HL-60/S4 treated with retinoic acid at 250 ng/mL for 4 days and 3 days (cell line): ENCODE measurements around the gene TWIST2.

Experiments used
- in situ Hi-C: fragments of 300-500 bp; cut with MboI; formaldehyde crosslinking; loops from 2 replicates; pipeline ENCODE4 v1.7.0; 2022; ENCODE audit warnings: low sequenced_read_pairs

Gene TWIST2

DNA sequence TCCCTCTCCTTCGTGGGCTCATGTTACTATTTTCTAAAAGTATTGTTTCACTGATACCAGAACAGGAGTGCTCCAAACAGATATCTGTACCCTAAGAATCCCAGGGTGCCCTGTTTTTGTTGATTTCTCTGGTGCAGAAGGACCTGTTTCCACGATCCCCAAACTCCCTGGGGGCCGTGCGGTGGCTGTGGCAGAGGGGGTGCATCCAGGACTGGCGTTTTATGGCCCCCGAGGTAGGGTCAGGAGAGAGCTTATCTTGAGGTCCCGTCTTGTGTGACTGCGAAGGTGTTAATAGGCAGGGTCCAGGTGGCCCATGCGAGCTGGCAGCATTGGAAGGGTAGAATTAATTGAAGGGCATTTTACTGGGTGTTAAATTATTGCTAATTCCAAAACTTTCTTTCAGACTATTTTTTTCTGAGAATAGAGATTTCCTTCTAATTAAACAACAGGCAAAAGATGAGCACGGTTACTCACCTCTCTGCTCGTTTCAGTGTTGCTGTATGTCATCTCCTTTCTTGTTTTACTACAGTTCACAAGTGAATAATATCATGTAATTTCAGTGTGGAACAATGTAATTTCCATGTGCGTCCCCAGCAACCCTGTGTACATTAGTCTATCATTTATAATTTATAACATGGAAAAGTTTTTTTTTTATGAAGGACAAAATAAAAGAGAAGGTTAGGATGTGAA, 8.2 kb downstream of the TWIST2 start:
- in situ Hi-C loops = no loop called here

DNA sequence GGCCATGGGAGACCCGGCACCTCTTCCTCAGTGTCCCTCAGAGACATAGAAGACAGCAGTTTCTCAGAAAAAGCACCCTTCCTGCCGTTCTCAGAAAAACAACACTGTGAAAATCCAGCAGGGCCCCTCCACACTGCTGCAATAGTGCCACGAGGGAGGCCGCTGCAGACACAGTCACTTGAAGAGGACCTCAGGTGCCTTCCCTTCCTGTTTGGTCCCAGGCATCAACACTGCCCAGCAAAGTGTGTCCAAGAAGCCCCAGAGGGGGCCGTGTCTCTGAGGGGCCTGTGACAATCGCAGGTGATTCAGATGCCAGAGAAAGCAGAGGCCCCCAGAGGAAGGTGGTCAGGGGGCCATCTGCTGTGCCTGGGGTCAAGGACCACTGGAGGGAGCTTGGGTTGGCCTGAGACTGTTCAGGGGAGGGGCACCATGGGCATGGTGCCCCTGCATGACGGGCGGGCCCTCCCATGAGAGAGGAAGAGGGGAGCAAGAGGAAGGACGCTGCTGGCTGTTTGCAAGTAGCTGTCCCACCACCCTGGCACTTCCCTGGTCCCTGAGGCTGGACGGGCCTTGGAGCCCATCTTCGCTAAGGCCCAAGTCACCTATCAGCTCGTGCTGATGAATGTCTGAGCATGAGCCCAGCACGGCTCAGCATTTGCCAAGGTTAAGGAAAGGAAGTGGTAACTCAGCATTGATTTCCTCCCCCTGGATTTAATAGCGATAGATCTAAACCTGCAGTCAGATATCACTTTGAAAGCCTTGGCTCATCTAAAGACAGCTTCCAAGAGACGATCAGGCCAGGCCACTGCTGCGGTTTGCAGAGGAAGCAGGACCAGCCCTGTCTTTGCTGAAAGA, 9.1 kb downstream of the TWIST2 start:
- in situ Hi-C loops = no loop called here

DNA sequence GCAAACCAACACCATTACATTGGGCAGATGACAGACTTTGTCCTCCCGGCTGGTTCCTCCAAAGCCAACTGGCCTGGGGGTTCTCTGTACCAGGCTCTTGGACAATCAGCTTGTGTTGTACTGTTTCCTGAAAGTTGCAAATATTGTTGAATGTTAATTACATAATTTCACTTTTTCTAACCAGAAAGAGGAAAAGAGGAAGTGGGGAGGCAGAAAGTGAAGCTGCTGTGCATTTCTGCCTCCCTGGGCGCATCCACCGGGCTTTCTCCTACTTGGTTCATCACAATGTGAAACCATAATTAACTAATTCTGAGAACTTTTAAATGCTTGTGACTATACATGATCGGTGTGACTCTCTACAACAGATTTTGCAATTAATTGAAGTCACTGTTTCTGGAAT, 10.1 kb downstream of the TWIST2 start:
- in situ Hi-C loops = no loop called here

DNA sequence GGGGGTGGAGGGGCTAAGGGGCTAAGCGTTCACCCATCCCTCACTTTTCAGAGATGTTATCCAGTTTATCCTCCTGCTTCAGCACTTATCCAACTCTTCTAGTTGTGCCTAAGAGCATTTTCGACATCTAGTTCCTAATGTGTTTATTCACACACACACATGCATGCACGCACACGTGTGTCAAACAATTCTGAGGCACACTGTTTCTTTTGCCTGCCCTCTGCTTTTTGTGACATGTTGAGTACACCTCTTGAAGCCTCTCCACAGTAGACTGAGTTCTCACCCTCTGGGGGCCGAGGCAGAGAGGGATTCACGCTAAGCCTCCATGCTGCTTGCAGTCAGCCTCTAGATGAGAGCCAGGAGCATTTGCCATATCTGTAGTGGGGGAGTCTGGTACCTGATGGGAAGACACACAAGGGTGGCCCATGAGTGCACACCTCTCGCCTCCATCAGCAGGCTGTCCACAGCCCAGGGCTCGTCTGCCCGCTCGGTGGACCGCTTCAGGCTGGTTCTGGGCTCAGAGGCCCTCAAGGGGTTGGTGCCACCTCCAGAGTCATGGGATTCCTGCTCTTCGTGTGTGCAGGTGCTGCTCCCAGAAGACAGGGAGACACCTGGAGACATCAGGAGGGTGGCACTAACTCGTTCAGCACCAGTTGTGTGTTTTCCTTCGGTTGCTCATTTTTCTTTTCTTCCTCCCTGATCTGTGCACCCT, 11.9 kb downstream of the TWIST2 start:
- in situ Hi-C loops = no loop called here

DNA sequence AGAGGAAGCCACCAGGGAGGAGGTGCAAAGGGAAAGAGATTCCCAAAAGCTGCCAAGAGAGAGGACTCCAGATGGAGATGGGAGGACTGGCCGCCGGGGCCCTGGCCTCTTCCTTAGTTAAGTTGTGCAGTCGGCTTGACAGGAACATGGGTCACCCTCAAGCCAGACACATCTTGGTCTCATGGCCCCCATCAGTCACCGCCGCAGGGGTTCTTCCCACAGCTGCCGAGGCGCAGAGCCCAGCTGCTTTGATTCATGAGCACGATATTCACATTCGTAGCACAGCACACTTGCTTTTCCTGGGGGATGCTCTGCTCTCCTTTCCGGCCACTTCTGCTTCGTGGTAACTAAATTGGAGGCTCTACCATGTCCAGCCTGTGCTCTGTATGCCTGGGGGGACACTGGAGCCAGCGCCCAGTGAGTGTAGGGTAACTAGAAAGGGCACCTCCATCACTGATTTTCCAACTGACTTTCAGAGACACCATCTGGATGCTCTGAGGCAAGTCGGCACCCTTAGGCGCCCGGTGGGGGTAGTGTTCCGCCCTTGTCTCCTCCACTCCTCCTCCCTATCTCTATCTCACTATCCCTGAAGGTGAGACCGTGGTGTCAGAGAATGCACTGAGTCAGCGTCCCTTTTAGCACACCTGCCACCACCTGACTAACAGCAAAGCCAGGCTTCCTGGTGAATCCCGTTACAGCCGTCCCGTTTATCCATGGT, 13.3 kb downstream of the TWIST2 start:
- in situ Hi-C loops = no loop called here

DNA sequence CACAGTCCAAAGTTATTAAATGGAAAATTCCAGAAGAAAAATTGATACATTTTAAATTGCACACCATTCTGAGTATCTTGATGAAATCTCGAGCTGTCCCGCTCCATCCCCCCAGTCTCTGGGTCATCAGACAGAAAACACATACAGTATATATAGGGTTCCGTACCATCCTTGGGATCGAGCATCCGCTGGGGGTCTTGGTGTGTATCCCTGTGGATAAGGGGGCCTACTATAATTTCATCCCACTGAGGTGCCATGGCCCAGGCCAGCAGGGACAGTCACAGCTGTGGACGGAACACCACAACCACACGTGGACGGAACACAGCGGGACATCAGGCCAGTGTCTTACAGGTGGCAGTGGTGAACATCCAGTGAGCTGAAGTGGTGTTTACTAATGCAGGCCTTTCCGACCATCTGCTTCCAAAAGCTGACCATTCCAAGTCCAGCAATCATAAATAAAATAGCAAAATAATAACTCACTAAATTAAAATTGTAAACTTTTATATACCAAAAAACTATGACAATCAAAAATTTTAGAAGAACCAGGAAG, 14.0 kb downstream of the TWIST2 start:
- in situ Hi-C loops = no loop called here

DNA sequence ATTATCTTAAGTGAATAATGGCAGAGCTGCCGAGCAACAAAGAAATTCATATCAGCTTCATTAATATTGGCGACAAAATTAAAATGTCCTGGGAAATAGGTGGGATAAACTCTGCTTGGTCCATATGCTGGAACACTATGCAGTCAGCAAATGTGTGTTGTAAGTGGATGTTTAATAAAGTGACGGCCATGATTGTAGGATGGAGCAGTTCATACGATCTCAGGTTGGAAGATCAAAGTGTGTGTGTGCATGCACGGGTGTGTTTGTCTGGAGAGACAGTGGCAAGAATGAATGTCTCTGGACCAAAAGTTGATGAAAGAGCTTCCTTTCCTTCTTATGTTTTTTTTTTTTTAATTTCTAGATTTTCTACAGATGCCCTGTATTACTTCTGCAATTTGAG, 14.8 kb downstream of the TWIST2 start:
- in situ Hi-C loops = no loop called here

DNA sequence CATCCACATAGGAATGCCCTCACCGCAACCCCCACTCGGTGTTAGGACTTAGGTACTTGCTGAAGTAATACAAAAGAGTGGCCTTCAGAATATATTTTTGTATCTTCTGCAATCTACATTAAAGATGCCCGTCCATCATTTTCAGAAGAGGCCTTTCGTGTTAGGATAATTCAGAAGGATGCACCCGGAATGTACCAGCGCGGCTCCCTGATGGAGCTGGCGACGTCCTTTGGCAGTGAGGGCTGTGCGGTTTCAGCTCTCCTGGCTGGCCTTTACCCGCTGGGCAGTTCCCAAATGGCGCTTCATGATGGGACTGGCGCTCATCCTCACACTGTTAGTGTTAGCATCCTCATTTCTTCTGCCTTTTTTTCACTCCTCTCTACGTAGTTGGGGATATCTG, 15.3 kb downstream of the TWIST2 start:
- in situ Hi-C loops = no loop called here

DNA sequence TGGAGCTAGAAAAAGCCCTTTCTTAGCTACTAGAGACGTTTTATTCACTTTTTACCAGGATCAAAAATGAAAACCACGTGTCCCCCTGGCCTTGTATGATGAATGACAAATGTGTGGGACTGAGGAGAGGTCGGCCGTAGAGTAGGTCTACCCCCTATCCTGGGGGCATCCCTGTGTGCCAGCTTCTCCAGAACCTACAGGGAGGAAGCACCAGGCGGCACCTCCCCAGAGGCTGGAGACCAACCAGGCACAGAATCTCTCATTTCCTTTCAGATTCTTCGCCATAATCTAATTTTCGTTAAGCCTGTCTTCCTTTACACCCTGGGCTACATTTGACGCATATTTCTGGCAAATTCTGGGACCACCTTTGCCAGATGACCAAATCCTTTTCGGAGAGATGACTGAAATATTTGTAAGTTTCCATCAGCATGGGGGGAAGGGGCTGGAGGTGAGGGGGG, 15.9 kb downstream of the TWIST2 start:
- in situ Hi-C loops = no loop called here

DNA sequence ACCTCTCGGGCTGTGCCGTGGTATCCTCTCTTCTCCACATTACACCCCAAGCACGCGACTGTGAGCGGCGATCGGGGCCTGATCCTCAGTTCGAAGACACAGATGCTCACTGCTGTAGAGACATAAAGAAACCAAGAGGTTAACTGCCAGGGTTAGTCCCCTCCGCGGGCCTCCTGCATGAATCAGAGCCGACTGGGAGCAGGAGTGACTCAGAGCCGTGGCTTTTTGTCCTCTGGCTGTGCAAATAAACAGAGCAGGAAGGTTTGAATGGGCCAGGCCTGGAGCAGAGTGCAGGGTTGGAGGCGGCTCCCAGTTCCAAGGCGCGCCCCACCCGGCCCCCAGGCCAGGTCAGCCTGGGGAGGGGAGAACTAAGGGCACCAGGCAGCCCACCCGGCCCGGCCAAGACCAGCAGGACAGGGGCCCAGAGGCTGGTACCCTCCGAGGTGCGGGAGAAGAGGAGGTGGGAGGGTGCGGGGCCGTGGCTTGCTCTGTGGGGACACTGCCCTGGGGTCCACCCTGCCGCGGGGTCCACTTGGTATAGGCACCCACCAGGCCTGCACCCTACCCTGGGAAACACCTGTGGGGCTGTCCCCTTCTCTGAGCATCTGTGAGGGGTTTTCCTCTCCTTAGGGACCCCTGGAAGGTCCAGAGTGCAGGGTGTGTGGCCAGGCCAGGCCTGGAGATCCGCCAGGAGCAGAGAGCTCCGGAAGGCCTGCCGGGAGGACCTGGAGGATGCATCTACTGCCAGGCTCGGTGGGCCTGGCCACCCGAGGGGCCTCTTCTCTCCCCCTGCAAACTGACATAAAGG, 16.5 kb downstream of the TWIST2 start:
- in situ Hi-C loops = no loop called here

DNA sequence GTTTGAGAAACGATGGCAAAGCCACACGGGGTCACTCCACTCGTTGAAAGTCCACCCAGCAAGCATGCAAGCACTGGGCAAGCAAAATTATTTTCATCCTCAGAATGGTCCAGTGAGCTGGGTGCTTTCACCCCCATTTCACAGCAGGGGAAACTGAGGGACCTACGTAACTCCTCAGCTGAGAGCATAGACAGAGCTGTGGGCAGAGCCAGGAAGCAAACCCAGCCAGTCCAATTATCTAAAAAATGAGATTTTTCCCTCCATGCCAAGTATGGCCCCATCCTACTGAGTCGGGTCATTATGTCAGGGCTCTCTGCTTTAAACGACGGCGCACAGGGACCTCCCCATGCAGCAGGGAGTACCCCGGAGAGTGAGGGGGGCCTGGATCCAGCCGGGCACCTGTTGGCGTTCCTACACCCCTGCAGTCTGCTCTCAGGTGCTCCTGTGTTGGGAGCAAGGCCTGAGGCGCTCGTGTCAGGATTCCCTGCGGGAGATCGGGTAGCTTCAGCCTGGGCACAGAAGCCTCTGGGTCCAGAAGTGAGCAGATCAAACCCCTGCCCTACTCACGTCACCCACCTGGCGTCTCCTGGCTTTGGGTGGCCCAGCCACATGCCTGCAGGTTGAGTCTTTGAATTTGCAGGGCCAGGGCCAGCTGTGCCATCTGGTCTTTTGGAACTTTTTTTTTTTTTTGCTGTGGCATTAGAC, 17.3 kb downstream of the TWIST2 start:
- in situ Hi-C loops = no loop called here

DNA sequence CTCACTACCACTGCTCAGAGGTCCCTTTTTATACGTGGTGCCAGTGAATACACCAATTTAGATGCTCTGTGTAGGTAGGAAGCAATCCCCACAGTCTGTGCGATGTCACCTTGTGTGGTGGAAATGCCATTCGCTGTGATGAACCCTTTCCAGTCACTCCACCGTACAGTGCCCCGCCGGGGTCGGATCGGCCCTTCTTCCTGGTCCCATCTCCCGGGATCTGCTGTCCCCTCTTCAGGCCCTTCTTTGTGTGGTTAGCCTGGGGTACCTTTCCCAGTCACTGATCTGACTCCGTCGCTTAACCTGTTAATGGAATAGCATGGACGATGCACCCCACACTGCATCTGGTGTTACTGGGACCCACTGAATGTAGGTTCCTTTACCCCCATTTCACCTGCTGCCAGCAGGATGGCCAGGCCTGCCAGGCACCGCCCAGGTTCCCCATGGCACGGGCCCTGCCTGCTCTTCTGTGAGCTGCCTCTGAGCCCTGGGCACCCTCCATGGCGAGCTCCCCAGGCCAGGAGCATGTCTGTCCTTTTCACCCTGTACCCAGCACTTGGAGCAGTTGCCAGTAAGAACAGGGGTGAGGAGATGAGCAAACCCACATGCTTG, 18.0 kb downstream of the TWIST2 start:
- in situ Hi-C loops = no loop called here

DNA sequence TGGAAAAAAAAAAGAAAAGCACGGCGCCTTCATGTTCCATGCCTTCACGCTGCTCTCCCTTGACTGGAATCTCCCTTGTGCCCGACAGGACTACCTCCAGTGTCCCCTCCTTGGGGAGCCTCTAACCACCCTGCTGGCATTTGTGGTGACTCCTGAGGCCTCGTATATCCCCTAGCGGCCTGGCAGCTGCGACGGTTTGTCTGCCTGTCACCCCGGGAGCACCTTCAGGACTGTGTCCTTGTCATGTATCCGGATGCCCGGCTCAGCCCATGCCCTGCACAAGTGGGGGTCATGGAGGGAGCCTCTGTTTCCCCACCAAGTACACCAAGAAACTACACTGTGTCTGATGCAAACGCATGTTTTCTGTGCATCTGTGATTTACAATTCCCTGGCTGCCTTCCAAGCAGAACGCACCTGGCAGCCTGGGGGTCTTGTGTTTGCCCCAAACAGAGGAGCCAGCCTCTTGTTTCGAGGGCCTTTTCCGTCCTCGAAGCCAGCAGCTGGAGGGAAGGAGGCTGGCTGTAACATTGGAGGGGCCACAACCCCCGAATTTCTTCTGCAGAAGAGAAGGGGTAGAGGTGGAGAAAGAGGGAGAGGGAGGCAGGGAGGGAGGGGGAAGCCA, 18.9 kb downstream of the TWIST2 start:
- in situ Hi-C loops = no loop called here

DNA sequence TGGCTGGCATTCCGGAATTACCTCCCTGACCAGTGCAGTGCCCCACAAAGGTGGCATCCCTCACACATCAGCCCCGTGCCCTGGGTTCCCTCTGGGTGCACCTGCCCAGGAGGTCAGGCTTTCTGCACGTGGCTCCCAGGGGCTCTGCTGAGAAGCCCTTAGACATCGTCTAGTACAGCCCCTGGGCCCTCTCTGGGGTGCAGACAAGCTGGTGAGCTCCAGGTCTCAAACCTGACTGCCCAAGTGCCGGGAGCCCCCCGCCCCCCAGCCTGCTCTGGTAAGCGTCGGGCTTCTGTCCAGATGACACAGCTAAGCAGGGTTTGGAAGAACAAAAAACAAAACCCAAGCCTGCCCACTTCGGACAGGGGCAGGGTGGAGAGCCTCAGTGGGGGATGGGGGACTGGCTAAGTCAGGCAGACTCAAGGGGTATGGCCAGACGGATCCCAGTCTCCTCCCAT, 20.2 kb downstream of the TWIST2 start:
- in situ Hi-C loops = no loop called here

DNA sequence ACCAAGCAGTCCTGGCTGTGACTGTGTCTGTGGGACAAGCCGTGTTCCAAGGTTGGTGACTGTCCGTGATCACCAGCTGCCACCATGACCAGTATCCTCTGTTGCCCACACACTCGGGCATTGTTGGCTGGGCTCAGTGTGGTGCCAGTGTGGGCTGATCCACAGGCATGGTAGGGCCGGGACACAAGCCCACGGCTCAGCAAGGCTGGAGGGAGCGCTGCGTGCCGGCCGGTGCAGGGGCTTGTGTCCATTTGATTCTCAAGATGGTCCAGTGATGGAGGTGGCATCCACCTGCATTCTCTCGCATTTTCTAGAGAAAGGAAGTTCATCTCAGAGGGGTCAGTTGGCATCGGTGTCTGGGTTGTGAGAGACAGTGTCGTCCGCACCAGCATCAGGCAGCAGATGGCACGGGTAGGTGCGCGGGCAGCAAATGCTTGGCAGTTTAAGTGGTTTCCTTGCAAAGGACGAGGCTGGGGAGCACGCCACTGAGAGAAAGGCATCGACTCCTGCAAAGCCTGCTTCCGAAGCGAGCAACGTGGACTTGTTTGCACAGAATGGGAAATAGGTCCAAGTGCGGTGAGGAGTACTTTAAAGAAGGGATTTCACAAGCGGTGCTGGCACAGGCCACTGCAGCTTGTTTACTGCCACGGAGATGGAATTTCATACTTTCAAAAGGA, 20.9 kb downstream of the TWIST2 start:
- in situ Hi-C loops = no loop called here

DNA sequence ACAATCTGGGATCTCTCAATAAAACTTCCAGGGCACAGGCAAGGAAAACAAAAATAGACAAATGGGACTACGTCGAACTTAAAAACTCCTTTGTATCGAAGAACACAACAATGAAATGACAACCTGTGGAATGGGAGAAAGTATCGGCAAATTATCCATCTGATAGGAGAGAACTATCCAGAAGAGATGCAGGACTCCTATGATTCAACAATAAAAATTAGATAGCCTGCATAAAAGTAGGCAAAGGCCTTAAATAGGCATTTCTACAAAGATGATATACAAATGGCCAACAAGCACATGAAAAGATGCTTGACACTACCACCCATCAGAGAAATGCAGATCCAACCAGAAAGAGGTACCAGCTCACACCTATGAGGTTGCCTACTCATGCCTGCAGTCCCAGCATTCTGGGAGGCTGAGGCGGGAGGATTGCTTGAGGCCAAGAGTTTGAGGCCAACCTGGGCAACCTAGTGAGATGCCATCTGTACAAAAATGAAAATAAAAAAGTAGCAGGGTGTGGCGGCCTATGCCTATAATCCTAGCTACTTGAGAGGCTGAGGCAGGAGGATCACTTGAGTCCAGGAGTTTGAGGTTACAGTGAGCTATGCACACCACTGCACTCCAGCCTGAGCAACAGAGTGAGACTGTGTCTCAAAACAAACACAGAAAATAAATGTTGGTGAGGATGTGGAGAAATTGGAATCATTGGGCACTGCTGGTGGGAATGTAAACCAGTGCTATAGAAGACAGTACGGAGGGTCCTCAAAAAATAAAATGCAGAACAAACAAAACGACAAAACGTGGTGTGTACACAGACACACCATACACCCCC, 21.6 kb downstream of the TWIST2 start:
- in situ Hi-C loops = no loop called here

DNA sequence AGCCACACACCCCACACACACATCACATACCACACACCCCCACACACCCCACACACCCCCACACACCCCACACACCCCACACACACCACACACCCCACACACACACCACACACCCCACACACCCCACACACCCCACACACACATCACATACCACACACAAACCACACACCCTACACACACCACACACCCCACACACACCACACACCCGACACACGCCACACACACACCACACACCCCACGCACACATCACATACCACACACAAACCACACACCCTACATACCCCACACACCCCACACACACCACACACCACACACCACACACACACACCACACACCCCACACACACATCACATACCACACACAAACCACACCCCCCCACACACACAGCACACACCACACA, 22.4 kb downstream of the TWIST2 start:
- in situ Hi-C loops = no loop called here
